Testis (tissue), 3 donors: ENCODE results near the gene RAB36. TPM values are rescaled to one million over a fixed set of nuclear protein-coding genes. Genes with fewer than 3 reads are reported as not detected.

Experiments
- DNase-seq: peaks from one replicate; pipeline ENCODE4 v3.0.0-alpha.2; 2019
- H3K27ac ChIP-seq, 2 donors: fragments of 200-600 bp; sonication (generic); one replicate each; pipeline ENCODE4 v1.5.1; 2019
- H3K27me3 ChIP-seq: fragments of 200-600 bp; sonication (generic); one replicate; pipeline ENCODE4 v1.5.1; 2019
- H3K36me3 ChIP-seq: fragments of 200-600 bp; sonication (generic); one replicate; pipeline ENCODE4 v1.5.1; 2017; ENCODE audit warnings: low read depth; ENCODE audit errors: missing control alignments
- H3K4me1 ChIP-seq: fragments of 200-600 bp; sonication (generic); one replicate; pipeline ENCODE4 v1.5.1; 2019
- H3K4me3 ChIP-seq, 2 donors: fragments of 200-600 bp; sonication (generic); one replicate each; pipeline ENCODE4 v1.5.1; 2017 to 2019
- H3K9me3 ChIP-seq: fragments of 200-600 bp; sonication (generic); one replicate; pipeline ENCODE4 v1.5.1; 2017
- POLR2A ChIP-seq: fragments of 450-650 bp; IDR thresholded peaks from one replicate; pipeline ENCODE4 v1.6.1; 2017; ENCODE audit warnings: antibody characterized with exemption, mild to moderate bottlenecking, moderate library complexity
- WGBS, 2 donors: methylation state at CpG; one replicate each; pipeline ENCODE4 v1.1.5; 2018; 5-methylcytosine and 5-hydroxymethylcytosine counted together
- intact Hi-C: fragments of 100-400 bp; cut with DNase I; formaldehyde crosslinking; loops from one replicate; pipeline ENCODE4 v1.15.1; 2023; ENCODE audit warnings: low total_unique reads
- polyA plus RNA-seq: library from polyadenylated mRNA; stranded (reverse); fragments of 350-450 nt; fragmentation: Illumina TruSeq; extraction: RNeasy Lipid Tissue Mini Kit (QIAGEN cat#74804); gene quantifications from one replicate; pipeline ENCODE4 v1.2.3, GENCODE V29; 2014; ENCODE audit warnings: low read depth, low replicate concordance; ENCODE audit not compliant: insufficient read depth
- total RNA-seq, 2 donors: library from RNA; depleted of rRNA; stranded (reverse); fragments of >200 nt; gene quantifications; one replicate each; pipeline ENCODE4 v1.2.3, GENCODE V29; 2016
- TF ChIP-seq, protein P1 (sequence below), 3 experiments: fragments of 450-650 bp in 2 of 3; fragments of 200-600 bp in 1 of 3; sonication (generic) in 1 of 3; IDR thresholded peaks; one replicate each; pipeline ENCODE4 v1.5.1; 2016 to 2019; ENCODE audit warnings: antibody characterized with exemption in 3 of 3, mild to moderate bottlenecking in 2 of 3, moderate library complexity in 1 of 3

Gene RAB36
- total and polyA plus RNA-seq, 3 donors from 2014 or later, result 7.4 to 11.1 (median 7.5) TPM

DNA sequence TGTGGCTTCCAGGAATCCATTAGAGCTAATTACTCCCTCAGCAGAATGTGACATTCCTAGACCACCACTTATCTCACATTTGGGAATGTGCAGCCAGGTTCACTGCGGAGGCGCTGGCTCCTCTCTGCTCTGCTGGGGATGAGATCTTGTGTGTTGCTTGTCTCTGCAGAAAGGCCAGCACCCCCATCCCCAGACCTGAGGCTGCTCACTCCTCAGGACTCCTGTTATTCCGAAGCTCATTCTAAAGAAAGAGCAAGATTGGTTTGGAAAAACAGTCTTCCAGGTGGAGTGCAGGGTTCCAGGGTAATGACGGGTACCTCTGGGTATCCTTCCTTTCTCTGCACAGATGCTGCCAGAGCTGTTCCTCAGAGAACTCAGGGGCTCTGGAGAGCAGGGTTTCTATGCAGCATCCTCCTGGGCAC lies 24.3 kb upstream of the RAB36 start:
- H3K27ac ChIP-seq, result no peak overlapping the region
- DNase-seq, result no peak
- 91 to 94% methylated on average over 3 to 4 of the region's 4 CpGs for WGBS, 2 donors
- TF ChIP-seq POLR2A, result no peak
- TF ChIP-seq, protein P1, sequence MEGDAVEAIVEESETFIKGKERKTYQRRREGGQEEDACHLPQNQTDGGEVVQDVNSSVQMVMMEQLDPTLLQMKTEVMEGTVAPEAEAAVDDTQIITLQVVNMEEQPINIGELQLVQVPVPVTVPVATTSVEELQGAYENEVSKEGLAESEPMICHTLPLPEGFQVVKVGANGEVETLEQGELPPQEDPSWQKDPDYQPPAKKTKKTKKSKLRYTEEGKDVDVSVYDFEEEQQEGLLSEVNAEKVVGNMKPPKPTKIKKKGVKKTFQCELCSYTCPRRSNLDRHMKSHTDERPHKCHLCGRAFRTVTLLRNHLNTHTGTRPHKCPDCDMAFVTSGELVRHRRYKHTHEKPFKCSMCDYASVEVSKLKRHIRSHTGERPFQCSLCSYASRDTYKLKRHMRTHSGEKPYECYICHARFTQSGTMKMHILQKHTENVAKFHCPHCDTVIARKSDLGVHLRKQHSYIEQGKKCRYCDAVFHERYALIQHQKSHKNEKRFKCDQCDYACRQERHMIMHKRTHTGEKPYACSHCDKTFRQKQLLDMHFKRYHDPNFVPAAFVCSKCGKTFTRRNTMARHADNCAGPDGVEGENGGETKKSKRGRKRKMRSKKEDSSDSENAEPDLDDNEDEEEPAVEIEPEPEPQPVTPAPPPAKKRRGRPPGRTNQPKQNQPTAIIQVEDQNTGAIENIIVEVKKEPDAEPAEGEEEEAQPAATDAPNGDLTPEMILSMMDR (IDR thresholded peaks at IDR 0.05), result no peak
- no peaks in the 10 kb centered on the region for H3K27me3 ChIP-seq
- H3K36me3 ChIP-seq, result no peaks in the 10 kb centered on the region
- H3K9me3 ChIP-seq, result no peaks in the 10 kb centered on the region
- H3K4me3 ChIP-seq, result no peak overlapping the region
- H3K4me1 ChIP-seq, result peaks cover 2% of the 10 kb centered on the region
- intact Hi-C loops, result loop anchor here (5.0 kb wide), 1 partner anchor 164 kb away; no protein-coding TSS in a partner anchor

DNA sequence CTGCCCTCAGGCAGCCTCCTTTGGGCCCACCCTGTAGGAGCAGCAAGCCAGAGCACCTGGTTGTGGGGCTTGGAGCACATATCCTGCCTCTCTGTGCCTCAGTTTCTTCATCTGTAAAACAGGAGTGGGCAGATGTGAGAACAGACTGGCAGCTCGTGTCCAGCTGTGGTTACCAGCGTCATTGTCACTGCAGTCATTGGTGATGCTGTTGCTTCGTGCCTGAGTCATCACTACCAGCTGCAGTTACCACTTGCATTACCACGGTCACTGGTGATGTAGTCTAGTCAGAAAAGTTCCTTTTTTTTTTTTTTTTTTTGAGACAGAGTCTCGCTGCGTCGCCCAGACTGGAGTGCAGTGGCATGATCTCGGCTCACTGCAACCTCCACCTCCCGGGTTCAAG lies 23.9 kb upstream of the RAB36 start:
- intact Hi-C loops, result loop anchor here (5.0 kb wide), 1 partner anchor 164 kb away; no protein-coding TSS in a partner anchor
- no peaks in the 10 kb centered on the region for H3K27me3 ChIP-seq
- DNase-seq, result no peak
- 94 to 96% methylated on average over 9 of the region's 9 CpGs for WGBS, 2 donors
- TF ChIP-seq POLR2A, result no peak
- TF ChIP-seq, protein P1 (IDR thresholded peaks at IDR 0.05), result no peak
- H3K36me3 ChIP-seq, result no peaks in the 10 kb centered on the region
- H3K4me1 ChIP-seq, result peaks cover 2% of the 10 kb centered on the region
- H3K4me3 ChIP-seq, result no peak overlapping the region
- no peak overlapping the region for H3K27ac ChIP-seq
- H3K9me3 ChIP-seq, result no peaks in the 10 kb centered on the region

DNA sequence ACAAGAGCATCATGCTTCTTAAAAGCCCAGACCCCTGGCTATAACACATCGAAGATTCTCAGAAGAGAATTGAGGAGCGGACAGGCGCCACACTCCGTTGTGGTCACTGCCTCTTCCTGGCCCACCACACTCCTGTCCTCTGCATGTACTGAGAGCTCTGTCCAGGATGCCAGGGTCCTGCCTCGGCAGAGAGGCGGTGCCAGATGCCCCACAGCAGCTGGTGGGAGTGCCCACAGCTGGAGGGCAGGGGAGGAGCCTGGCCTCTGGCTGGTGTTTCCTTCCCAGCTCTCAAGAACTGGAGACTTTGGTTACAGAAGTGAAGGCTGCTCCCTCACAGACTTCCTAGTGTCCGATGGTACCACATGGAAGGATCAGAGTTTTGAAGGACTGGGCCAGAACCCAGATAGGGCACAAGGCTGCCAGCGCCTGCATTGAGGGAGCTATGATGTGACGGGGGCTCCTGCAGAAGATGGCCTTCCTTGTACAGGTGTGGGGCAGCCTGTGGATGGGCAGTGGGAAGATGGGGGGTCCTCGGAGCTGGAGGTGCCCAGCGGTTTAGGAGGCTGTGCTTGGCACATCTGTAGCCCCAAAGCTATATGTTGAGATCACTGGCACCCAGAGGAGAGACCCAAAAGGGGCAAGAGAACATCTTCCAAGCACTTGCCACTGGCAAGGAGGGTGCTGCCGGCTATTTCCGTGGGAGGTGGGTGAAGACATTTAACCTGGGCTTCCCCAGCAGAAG lies 22.9 kb upstream of the RAB36 start:
- no peak for DNase-seq
- intact Hi-C loops, result loop anchor here (5.0 kb wide), 1 partner anchor 165 kb away; no protein-coding TSS in a partner anchor
- no peak for TF ChIP-seq POLR2A
- TF ChIP-seq, protein P1 (IDR thresholded peaks at IDR 0.05), result no peak
- peaks cover 2% of the 10 kb centered on the region for H3K4me1 ChIP-seq
- no peak overlapping the region for H3K4me3 ChIP-seq
- no peaks in the 10 kb centered on the region for H3K27me3 ChIP-seq
- 83 to 90% methylated on average over 8 to 13 of the region's 13 CpGs for WGBS, 2 donors
- no peak overlapping the region for H3K27ac ChIP-seq
- no peaks in the 10 kb centered on the region for H3K36me3 ChIP-seq
- no peaks in the 10 kb centered on the region for H3K9me3 ChIP-seq

DNA sequence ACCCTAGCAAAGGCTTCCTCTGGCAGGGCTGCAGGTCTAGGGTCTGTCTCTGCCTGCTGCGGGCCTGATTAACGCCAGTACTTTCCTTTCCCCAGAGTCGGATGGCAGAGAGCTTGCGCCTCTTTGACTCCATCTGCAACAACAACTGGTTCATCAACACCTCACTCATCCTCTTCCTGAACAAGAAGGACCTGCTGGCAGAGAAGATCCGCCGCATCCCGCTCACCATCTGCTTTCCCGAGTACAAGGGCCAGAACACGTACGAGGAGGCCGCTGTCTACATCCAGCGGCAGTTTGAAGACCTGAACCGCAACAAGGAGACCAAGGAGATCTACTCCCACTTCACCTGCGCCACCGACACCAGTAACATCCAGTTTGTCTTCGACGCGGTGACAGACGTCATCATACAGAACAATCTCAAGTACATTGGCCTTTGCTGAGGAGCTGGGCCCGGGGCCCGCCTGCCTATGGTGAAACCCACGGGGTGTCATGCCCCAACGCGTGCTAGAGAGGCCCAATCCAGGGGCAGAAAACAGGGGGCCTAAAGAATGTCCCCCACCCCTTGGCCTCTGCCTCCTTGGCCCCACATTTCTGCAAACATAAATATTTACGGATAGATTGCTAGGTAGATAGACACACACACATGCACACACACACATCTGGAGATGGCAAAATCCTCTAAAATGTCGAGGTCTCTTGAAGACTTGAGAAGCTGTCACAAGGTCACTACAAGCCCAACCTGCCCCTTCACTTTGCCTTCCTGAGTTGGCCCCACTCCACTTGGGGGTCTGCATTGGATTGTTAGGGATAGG lies 22.1 kb upstream of the RAB36 start:
- TF ChIP-seq, protein P1 (IDR thresholded peaks at IDR 0.05), result no peak
- TF ChIP-seq POLR2A, result no peak
- Histone ChIP-seq H3K9me3 (no peaks in the 10 kb centered on the region), H3K27ac (no peak overlapping the region), H3K4me3 (no peak overlapping the region), H3K4me1 (peaks cover 4% of the 10 kb centered on the region), H3K36me3 (no peaks in the 10 kb centered on the region), H3K27me3 (no peaks in the 10 kb centered on the region)
- 94 to 97% methylated on average over 20 to 26 of the region's 26 CpGs for WGBS, 2 donors
- intact Hi-C loops, result loop anchor here (5.0 kb wide), 1 partner anchor 166 kb away; no protein-coding TSS in a partner anchor
- DNase-seq, result no peak
